Endothelial cell of hepatic sinusoid (primary cell): ENCODE data around the gene JAKMIP3.

Experiments used
- in situ Hi-C: cut with HindIII; loops from 2 replicates; pipeline ENCODE4 v1.10.0; 2017; ENCODE audit warnings: low sequenced_read_pairs

The JAKMIP3 gene

DNA sequence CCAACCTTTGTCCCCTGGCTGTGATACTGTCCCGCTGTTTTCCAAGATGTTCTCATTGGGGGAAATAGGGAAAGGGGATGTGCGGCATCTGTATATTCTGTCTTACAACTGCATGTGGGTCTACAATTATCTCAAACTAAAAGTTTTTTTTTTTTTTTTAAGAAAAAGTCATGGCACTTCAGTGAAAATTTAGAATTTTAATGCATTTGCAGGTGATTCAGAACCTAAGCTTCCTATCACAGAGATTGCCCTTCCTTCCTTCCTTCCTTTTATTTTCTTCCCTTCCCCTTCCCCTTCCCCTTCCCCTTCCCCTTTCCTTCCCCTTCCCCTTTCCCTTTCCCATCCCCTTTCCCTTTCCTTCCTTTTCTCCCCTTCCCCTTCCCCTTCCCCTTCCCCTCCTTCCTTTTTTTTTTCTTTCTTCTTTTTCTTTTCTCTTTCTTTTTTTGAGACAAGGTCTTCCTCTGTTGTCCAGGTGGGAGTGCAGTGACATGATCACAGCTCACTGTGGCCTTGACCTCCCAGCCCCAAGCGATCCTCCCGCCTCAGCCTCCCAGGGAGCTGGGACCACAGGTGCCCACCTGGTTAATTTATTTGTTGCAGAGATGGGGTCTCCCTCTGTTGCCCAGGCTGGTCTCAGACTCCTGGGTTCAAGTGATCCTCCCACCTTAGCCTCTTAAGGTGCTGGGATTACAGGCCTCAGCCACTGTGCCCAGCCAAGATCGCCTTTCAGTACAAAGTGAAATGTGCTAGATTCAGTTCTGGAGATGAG lies 32.0 kb downstream of the JAKMIP3 start:
- in situ Hi-C loops, result no loop called here

DNA sequence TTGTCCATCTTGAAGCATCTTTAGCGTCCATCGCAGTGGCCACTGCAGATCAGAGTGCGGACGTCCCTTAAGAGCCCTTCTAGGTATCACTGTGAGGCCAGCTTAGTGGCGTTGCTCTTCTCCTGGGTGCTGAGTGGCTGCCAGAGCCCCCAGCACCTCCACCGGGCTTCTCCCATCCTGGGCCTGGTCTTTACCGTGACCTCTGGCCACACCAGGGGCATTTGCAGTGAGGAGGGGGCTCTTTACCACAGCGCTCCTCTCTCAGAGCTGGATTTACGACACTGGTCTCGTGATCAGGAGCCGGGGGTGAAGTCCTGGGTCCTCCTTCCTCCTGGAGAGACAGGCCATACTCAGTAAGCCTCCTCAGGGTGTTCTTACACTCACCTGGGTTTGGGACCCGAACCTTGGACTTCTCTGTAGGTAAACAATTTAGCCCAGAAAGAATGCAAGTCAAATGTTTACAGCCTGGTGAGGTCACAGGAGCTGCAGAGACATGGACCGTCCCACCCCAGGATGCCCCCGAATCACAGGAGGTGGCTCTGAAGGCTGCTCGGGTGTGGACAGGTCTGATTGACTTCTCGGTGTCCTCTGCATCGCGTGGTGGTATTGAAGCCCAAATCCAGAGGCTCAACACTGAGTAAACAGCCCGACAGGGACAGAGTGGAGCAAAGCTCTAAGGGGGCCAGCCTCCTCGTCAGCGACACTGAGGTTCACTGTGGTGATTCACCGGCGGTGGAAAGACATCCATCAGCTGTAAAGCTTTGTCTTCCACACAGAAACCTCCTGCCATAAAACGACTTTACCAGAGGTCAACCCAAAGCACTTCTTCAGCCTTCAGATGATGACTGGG lies 33.0 kb downstream of the JAKMIP3 start:
- in situ Hi-C loops, result no loop called here

GRCh38 chr10:132099389-132100090 lies 33.8 kb downstream of the JAKMIP3 start:
- in situ Hi-C loops, result no loop called here

- in situ Hi-C loops, result no loop called here
These were observed 34.3 kb downstream of the JAKMIP3 start for GRCh38 chr10:132100091-132100481.

GRCh38 chr10:132100556-132101349 lies 35.0 kb downstream of the JAKMIP3 start:
- in situ Hi-C loops, result no loop called here

DNA sequence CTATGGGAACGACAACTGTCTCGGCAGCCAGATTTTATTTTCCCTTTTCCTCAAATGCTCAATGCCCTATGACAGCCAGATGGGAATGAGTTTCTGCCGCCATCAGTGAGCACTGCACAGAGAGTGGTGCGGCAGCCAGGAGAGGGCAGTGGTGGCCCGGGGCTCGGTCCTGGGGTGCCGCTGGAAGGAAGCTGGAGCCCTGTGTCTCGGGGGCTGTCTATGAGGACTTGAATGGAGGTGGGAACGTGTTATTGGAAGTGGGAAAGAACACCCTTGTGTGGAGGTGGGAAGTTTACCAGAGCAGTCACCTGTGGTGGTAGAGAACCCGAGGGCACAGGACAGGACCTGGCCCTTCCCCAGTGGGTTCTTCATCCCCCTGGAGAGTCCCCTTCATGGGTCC lies 35.8 kb downstream of the JAKMIP3 start:
- in situ Hi-C loops, result no loop called here

DNA sequence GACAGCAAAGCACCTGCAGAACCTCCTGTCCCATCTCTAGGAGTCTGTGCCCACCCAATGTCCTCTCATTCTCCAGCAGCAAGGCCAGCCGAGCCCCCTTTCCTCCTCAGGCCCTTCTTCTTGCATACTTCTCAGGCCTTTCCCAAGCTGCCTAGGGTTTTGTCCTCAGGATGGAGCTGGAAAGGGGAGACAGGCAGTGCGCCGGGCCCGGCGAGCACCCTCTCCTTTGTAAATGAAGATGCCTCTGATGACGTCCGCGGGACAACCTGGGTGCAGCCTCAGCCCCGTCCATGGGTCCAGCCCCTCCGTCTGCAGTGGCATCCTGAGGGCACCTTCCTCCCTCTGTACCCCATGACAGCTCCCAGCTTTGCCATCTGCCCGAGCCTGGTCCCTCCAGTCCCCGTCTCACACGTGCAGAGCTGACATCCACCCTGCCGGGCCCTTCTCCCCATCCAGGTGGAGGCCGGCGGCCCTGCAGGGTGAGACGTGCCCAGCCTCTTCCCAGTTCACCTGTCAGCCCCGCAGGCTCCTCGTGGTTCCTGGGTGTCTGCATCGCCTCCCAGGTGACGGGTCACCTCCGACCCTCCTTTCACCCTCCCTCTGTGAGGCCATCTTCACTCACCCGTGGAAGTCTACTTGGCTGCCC lies 36.4 kb downstream of the JAKMIP3 start:
- in situ Hi-C loops, result no loop called here

DNA sequence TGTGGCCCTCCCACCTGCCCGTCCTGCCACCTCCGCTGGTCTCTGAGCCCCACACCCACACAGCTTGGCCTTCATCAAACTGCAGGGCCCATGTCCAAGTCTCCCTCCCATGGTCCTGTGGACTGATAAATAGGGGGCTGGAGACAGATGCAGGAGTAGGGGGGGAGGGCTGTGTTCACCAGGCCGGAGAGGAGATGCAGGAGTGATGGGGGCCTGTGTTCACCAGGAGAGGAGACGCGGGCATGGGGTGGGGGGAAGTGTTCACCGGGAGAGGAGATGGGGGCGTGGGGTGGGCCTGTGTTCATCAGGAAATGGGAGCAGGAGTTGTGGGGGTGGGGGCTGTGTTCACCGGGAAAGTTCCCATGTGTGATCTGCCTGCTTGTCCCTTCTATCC lies 37.0 kb downstream of the JAKMIP3 start:
- in situ Hi-C loops, result no loop called here

DNA sequence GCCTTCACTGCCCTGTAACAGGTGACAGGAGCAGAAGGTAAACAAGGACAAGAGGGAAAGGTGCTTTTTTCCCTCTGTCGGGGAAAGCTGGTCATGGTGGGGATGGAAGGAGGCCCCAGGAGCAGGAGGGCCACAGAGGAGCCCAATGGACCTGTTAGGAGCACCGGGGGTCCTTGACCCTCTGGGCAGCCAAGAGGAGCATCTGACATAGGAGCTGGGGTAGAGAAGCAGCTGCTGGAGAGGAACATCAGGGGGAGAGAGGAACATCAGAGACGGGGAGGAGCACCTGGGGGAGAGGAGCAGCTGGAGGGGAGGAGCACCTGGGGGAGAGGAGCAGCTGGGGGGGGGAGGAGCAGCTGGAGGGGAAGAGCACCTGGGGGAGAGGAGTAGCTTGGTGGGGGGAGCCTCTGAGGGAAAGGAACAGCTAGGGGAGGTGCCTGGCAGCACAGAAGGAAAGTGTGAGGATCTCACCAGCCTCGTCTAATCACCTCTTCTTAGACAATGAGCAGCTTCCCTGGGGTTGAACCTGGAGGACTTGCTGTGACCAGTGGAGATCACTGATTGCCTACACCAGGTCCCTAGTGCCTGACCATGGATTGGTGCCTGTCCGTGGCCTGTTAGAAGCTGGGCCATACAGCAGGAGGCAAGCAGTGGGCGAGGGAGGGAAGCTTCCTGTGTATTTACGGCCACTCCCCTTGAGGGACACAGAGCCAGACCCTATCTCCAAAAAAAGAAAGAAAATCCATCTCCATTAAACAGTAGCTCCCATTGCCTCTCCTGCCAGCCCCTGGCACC lies 37.6 kb downstream of the JAKMIP3 start:
- in situ Hi-C loops, result no loop called here

DNA sequence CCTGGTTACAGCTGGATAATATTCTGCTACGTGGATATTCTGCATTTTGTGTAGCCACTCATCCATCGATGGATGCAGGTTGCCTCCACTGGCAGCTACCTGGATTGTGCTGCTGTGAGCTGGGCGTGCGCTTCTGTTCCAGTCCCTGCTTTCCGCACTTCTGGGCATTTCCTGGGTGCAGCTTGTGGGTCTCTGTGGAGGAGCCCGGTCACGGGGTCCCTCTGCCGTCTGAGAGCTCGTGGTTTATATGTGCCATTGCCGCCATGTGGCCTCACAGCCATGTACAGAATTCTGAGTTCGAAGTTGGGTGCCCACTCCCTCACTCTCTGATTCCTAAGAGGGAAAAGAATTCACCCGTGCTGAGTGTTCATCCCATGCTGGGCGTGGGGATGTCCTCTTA lies 38.3 kb downstream of the JAKMIP3 start:
- in situ Hi-C loops, result no loop called here

DNA sequence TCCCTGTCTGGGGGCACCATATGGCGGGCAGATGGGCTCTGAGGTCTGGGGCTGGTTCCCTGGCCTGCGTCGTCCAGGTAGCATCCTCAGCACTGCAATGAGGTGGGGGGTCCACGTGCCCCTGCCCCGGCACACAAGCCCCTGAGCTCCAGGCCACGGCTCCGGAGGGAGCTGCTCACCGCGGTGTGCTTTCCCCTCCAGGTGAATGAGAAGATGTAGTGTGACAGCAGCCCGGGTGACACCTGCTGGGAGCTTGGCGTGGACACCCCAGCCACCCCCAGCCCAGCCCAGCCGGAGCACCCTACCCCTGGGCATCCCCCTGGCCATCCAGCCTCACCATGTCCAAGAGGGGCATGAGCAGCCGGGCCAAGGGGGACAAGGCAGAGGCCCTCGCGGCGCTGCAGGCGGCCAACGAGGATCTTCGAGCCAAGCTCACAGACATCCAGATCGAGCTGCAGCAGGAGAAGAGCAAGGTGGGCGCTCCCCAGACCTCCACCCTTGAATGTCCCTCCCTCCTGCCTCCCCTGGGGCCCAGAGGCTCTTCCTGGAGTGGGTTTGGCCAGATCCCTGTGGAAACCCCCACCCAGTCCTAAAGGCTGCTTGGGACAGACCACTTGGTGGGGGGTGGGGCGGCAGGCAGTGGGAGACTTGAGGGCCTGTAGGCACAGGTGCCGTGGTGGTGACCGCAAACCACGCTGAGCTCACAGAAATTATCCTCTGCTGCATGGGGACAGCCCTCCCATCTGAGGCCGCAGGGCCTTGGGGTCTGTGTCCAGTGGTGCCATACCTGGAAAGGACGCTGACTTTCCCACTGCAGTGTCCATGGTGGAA lies 38.9 kb downstream of the JAKMIP3 start:
- in situ Hi-C loops, result no loop called here

GRCh38 chr10:132105302-132105995 lies 39.7 kb downstream of the JAKMIP3 start:
- in situ Hi-C loops, result no loop called here

GRCh38 chr10:132106431-132106830 lies 40.7 kb downstream of the JAKMIP3 start:
- in situ Hi-C loops, result no loop called here

DNA sequence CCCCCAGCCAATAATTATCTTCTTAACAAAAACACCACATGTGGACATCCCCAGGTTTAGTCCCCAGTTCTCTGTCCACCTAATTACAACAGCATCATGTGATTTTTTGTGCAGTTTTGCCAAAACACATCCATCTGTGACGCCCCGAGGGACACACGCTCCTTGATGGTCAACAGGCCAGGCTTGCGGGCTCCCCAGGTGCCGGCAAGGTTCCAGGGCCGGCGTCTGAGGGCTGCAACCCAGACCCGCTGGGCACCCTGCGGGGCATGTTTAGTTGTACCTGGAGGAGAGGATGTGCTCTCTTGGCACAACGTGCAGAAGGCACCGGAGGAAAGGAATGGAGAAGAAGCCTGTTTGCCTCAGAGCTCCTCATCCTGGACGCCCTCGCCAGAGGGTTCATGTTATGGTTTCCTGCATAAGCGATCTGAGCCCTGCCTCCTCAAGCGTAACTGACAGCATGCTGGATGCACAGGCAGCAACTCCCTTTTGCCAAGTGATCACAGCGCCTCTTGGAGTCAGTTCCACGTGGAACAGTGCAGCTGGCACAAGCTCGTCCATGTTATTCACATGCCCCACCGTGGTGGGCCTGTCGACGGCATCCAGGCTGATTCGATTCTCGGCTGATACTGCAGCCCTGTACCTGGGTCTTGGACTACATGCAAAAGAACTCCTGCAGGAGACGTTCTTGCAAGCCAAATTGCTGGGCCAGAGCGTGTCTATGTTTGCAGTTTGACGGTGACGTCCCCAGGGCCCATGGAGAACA lies 41.6 kb downstream of the JAKMIP3 start:
- in situ Hi-C loops, result no loop called here

DNA sequence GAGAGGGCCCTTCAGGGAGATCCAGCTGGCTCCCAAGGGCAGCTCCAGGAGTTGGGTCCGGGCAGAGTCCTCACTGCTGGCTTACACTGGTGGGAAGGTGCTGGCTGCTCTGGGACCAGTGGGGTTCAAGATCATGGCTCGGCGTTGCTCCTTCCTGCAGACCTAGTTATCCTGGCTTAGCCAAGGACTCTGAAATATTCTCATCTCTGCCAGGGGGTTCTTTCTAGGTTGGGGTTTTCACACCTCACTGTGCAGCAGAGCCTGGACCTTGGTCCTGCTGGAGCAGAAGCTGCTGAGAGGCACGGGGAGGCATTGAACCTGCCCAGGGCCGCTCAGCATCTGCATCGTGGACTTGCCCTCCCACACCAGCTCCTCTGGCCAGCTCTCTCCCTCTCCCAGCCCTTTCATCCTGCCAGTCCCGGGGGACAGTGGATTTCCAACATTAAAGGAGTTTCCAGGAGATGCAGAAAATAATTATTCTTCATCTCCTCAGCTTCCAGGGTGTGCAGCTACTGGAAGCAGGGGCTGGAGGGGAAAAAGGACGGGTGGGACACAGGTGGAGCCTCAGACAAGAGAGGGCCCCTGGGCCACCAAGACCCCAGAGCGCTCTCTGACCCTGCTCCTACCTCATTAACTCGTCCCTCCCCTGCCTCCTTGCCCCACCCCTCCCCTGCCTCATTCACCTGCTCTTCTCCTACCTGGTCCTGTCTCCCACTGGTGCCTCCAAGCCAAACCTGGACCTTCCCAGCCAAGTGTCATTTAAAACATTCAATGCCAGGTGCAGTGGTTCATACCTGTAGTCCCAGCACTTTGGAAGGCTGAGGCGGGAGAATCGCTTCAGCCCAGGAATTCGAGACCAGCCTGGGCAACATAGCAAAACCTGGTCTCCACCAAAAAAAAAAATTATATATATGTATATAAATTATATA lies 42.5 kb downstream of the JAKMIP3 start:
- in situ Hi-C loops, result no loop called here
